AG04449 (cell line): Measurements from ENCODE around the gene FAM219B.
"Not testable (repeated sequence)": the region's sequence is repeated elsewhere in the genome, so short reads cannot be mapped to it uniquely, and the experiment has no call there.

Experiments
- CTCF ChIA-PET: fragments of 350-600 bp; formaldehyde crosslinking; extraction: SDS; loops from one replicate; lab custom pipeline; 2021; ENCODE audit warnings: antibody characterized with exemption; lab: Yijun Ruan, JAX
- POLR2A ChIA-PET: fragments of 400-600, 350-600 bp; formaldehyde crosslinking; extraction: SDS; loops from one replicate; lab custom pipeline; 2020; ENCODE audit warnings: antibody characterized with exemption, inconsistent platforms; lab: Yijun Ruan, JAX
- DNase-seq: peaks from one replicate; pipeline ENCODE4 v3.0.0-alpha.2; 2010; ENCODE audit warnings: low read depth, low spot score
- H3K4me3 ChIP-seq: 2 replicates; pipeline ENCODE4 v1.5.1; 2011; ENCODE audit warnings: low read depth, mild to moderate bottlenecking, control low read depth, low read length
- CTCF ChIP-seq: IDR thresholded peaks from one replicate; pipeline ENCODE4 v1.5.1; 2011; ENCODE audit warnings: mild to moderate bottlenecking, moderate library complexity, low read length, control low read depth, inconsistent platforms; ENCODE audit not compliant: insufficient read depth; ENCODE audit errors: missing control alignments

The FAM219B gene

GRCh38 chr15:74901612-74902063, 5.0 kb downstream of the FAM219B start:
- POLR2A ChIA-PET = interaction anchor here (1.1 to 1.4 kb wide), 2 partner anchors 12 to 16 kb away, joined by 3 to 10 read pairs; partner anchors contain the start of gene MPI
- CTCF ChIA-PET = interaction anchor here (0.7 to 8.8 kb wide), 47 partner anchors 9 to 352 kb away, joined by 3 to 134 read pairs (median 7); partner anchors contain the start of genes CSK, MPI, SCAMP2 and ULK3
- H3K4me3 ChIP-seq = no peak overlapping the region
- DNase-seq = no peak
- peak; percentile 62 for TF ChIP-seq CTCF

GRCh38 chr15:74897300-74897701, 9.3 kb downstream of the FAM219B start:
- ChIA-PET POLR2A (interaction anchor here (0.6 to 1.6 kb wide), 5 partner anchors 8 to 126 kb away, joined by 3 to 11 read pairs (median 3); partner anchors contain the start of genes FAM219B, MPI and PPCDC), CTCF (interaction anchor here (0.8 to 9.3 kb wide), 2 partner anchors 6 to 96 kb away, joined by 4 to 134 read pairs; partner anchors contain the start of gene FAM219B)
- no peak for TF ChIP-seq CTCF
- DNase-seq = no peak
- H3K4me3 ChIP-seq = no peak overlapping the region

GRCh38 chr15:74896316-74896715, 10.3 kb downstream of the FAM219B start:
- POLR2A ChIA-PET = interaction anchor here (1.1 to 1.9 kb wide), 2 partner anchors 10 to 12 kb away, joined by 4 to 13 read pairs; partner anchors contain the start of gene FAM219B
- H3K4me3 ChIP-seq = no peak overlapping the region
- TF ChIP-seq CTCF = no peak
- CTCF ChIA-PET = interaction anchor here (9.3 kb wide), 1 partner anchor 7 kb away, joined by 134 read pairs; the partner anchor contains the start of gene FAM219B
- no peak for DNase-seq

GRCh38 chr15:74895830-74896229, 10.8 kb downstream of the FAM219B start:
- POLR2A ChIA-PET = interaction anchor here (0.7 to 1.9 kb wide), 3 partner anchors 11 to 112 kb away, joined by 4 to 13 read pairs (median 5); partner anchors contain the start of gene FAM219B
- CTCF ChIA-PET = interaction anchor here (0.9 to 9.3 kb wide), 2 partner anchors 7 to 112 kb away, joined by 3 to 134 read pairs; partner anchors contain the start of gene FAM219B
- TF ChIP-seq CTCF = no peak
- no peak for DNase-seq
- H3K4me3 ChIP-seq = no peak overlapping the region

GRCh38 chr15:74894383-74894782, 12.3 kb downstream of the FAM219B start:
- CTCF ChIA-PET = interaction anchor here (1.1 to 9.3 kb wide), 2 partner anchors 9 to 113 kb away, joined by 3 to 134 read pairs; partner anchors contain the start of gene FAM219B
- DNase-seq, H3K4me3 ChIP-seq: not testable (repeated sequence)
- POLR2A ChIA-PET = interaction anchor here (0.7 kb wide), 1 partner anchor 699 kb away, joined by 4 read pairs; no protein-coding TSS in a partner anchor

- no peak for TF ChIP-seq CTCF
- DNase-seq = no peak
- ChIA-PET CTCF (interaction anchor here (1.1 to 9.3 kb wide), 2 partner anchors 9 to 112 kb away, joined by 3 to 134 read pairs; partner anchors contain the start of gene FAM219B), POLR2A (no interaction called here)
- H3K4me3 ChIP-seq = no peak overlapping the region
Measured at GRCh38 chr15:74893627-74894026, 13.0 kb downstream of the FAM219B start.
